LNCaP clone FGC (cell line): ENCODE results near the gene AMIGO1.

ENCODE experiments used
- DNase-seq: peaks from one replicate; pipeline ENCODE4 v3.0.0-alpha.2; 2011; ENCODE audit warnings: low read depth
- H3K4me3 ChIP-seq: 2 replicates; pipeline ENCODE4 v1.5.1; 2011; ENCODE audit warnings: mild to moderate bottlenecking, low read depth, low read length, control low read depth
- CTCF ChIP-seq: IDR thresholded peaks from 2 replicates; pipeline ENCODE4 v1.5.1; 2012; ENCODE audit warnings: mild to moderate bottlenecking; ENCODE audit not compliant: control insufficient read depth, insufficient read depth; ENCODE audit errors: extremely low read depth

AMIGO1 gene

DNA sequence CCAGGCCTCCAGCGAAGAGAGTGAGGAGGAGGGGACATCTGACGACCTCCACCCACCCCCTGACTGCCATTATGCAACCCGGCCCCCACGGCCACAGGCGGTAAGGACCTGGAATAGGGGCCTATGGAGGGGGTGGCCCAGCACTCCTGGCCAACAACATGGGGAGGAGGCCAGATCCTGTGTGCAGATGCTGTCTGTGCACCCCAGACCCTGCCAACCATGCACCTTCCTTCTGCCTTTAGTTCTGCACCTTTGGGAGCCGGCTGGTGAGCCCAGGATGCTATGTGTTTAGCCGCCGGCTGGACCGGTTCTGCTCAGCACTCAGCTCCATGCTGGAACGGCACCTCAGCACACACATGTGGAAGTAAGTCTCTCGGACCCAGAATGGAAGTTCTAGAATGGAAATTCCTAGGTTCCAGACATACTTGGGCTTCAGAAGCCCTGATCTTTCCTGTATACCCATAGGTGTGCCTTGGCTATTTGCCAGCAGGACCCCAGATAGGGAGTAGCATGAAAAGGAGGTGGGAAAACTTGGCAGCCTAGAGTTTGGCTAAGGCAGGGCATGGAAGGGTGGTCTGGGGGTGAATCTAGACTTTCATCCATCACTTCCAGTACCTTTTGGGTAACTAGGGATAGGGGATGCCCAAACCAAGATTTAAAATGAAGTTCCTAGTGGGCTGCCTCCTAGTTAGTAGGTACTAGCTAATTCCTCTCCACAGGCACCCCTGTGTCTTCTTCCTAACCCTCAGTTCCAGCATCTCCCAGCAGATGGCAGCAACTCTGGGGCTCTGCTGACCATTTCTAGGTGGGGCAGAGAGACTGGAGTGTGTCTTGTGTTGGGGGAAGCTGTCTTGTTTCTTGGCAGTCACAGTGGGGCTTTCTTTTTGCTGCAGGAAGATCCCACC is 19.2 kb downstream of the AMIGO1 start:
- H3K4me3 ChIP-seq: no peak overlapping the region
- no peak for DNase-seq
- peak; percentile 93 for TF ChIP-seq CTCF

DNA sequence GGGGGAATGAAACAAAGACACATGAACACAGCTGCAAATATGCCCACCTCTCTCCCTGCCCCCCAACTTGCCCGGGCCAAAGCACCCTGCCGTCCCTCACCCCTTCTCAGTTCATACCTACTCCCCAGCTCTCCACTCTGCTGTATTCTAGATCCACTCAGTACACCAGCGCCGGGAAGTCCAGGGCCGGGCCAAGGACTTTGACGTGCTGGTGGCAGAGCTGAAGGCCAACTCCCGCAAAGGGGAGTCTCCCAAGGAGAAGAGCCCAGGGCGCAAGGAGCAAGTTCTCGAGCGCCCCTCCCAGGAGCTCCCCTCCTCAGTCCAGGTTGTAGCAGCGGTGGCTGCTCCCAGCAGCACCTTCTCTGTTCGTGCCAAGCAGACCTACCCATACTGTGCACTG is 20.8 kb downstream of the AMIGO1 start:
- TF ChIP-seq CTCF: no peak
- no peak overlapping the region for H3K4me3 ChIP-seq
- DNase-seq: no peak

DNA sequence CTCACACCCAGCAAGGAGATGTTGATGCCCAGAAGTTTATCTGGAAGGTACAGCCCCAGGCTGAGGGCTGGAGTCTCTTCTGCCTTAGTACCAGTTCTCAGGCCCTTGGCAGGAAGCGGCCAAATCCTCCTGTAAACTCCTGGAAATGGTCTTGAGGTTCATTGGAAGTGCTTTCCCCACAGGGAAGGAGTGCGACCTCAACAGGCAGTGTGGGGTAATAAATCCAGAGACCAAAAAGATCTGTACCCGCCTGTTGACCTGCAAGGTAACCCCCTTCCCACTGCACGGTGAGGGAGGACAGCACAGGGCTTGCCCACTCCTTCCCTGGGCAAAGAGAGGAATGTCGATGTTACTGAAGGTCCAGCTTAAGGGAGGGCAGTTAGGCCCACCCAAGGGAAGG is 21.3 kb downstream of the AMIGO1 start:
- no peak overlapping the region for H3K4me3 ChIP-seq
- TF ChIP-seq CTCF: 0 out of 2 replicates have a peak, but pooled peaks have one; percentile 4
- no peak for DNase-seq

DNA sequence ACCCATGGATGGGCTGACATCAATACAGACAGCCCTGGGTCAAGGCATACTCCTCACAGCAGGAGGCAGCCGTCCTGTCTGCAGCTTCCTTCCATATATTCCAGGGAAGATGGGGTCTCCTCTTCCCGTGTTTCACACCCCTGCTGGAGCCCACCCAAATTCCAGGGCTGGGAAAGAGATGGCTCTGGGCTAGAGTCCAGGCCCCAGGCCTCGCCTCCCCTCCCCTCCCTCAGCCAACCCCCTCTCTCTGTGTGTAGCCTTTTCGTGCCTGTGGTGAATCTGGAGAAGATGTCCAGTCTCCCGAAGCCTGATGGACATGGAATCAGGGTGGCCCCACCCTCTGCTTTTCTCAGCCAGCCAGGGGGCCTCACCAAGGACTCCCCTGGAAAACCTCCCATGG is 22.3 kb downstream of the AMIGO1 start:
- no peak for TF ChIP-seq CTCF
- no peak for DNase-seq
- no peak overlapping the region for H3K4me3 ChIP-seq

- TF ChIP-seq CTCF: no peak
- no peak for DNase-seq
- peak overlapping the region; percentile 85 for H3K4me3 ChIP-seq
These were observed 24.5 kb downstream of the AMIGO1 start for GRCh38 chr1:109485001-109485400.

GRCh38 chr1:109484519-109484975 is 25.0 kb downstream of the AMIGO1 start:
- DNase-seq: no peak
- peak overlapping the region; percentile 85 for H3K4me3 ChIP-seq
- no peak for TF ChIP-seq CTCF
